ENCODE measurements around the gene NMNAT2. TPM values are rescaled to one million over a fixed set of nuclear protein-coding genes. Genes with fewer than 3 reads are reported as not detected.

Gene NMNAT2
- total and polyA plus RNA-seq, 2 of the 13 experiments (the other 11 are each of a cell fraction or from before 2014, with no cell fraction given): not detected

- no peak overlapping the region for H3K4me2 ChIP-seq (ENCODE audit: low read depth, low read length)
- H3K79me2 ChIP-seq (ENCODE audit: insufficient read depth, low read length): no peaks in the 10 kb centered on the region
- BruUV-seq (replicated peaks): no TSS peak
- H3K4me3 ChIP-seq (replicated peaks in 1 of 3; ENCODE audit: insufficient read depth in 1 of 3, low read depth in 2 of 3, low read length in 3 of 3): no peak overlapping the region
- ATAC-seq (no peak), FAIRE-seq (no peak), DNase-seq (ENCODE audit: low spot score) (no peak)
- no peaks in the 10 kb centered on the region for H3K9me3 ChIP-seq (ENCODE audit: low read length)
- 27% methylated on average over 4 of the region's 7 CpGs for WGBS (ENCODE audit: low lambda C conversion rate)
- CTCF ChIA-PET (ENCODE audit: low intra/inter-chr PET ratio, low total read pairs): no interaction called here
- in situ Hi-C loops (cut with HindIII; ENCODE audit: extremely low pct_ligation_motif_present, low pct_unique_long_range_greater_than_20kb) (no loop called here), intact Hi-C loops (cut with micrococcal nuclease; ENCODE audit: unreplicated experiment) (no loop called here)
- no peaks in the 10 kb centered on the region for H3K36me3 ChIP-seq (replicated peaks in 1 of 2; ENCODE audit: control insufficient read depth in 1 of 2, insufficient read depth in 2 of 2, low read length in 2 of 2)
- H2AFZ ChIP-seq (ENCODE audit: low read length): no peak overlapping the region
- no peak overlapping the region for H3K27ac ChIP-seq (ENCODE audit: extremely low read length, insufficient read depth, low read length)
- POLR2A ChIA-PET: no interaction called here
- TF ChIP-seq, protein P1, sequence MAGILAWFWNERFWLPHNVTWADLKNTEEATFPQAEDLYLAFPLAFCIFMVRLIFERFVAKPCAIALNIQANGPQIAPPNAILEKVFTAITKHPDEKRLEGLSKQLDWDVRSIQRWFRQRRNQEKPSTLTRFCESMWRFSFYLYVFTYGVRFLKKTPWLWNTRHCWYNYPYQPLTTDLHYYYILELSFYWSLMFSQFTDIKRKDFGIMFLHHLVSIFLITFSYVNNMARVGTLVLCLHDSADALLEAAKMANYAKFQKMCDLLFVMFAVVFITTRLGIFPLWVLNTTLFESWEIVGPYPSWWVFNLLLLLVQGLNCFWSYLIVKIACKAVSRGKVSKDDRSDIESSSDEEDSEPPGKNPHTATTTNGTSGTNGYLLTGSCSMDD (CRISPR knock-in tag; IDR thresholded peaks at IDR 0.05): no peak
- TF ChIP-seq KDM4B (CRISPR knock-in tag; IDR thresholded peaks at IDR 0.05) (no peak), ZNF337 (CRISPR knock-in tag; IDR thresholded peaks at IDR 0.05; ENCODE audit: borderline replicate concordance, low read depth) (no peak), AHR (CRISPR knock-in tag; IDR thresholded peaks at IDR 0.05) (no peak), ZBTB3 (CRISPR knock-in tag; IDR thresholded peaks at IDR 0.05; ENCODE audit: borderline replicate concordance, low read depth) (no peak)
- TF ChIP-seq, protein P2, sequence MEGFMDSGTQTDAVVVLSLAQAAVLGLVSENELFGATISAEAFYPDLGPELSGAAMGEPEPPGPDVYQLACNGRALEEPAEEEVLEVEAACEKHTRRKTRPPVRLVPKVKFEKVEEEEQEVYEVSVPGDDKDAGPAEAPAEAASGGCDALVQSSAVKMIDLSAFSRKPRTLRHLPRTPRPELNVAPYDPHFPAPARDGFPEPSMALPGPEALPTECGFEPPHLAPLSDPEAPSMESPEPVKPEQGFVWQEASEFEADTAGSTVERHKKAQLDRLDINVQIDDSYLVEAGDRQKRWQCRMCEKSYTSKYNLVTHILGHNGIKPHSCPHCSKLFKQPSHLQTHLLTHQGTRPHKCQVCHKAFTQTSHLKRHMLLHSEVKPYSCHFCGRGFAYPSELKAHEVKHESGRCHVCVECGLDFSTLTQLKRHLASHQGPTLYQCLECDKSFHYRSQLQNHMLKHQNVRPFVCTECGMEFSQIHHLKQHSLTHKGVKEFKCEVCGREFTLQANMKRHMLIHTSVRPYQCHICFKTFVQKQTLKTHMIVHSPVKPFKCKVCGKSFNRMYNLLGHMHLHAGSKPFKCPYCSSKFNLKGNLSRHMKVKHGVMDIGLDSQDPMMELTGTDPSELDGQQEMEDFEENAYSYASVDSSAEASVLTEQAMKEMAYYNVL (CRISPR knock-in tag; IDR thresholded peaks at IDR 0.05; ENCODE audit: borderline replicate concordance): no peak
- H3K4me1 ChIP-seq (ENCODE audit: insufficient read depth, low read length): no peaks in the 10 kb centered on the region
- H3K27me3 ChIP-seq (ENCODE audit: control insufficient read depth in 1 of 2, insufficient read depth in 2 of 2, low read length in 2 of 2): peaks cover 0 to 19% of the 10 kb centered on the region in 2 experiments; a peak in 2 of 5 replicates
- H3K9ac ChIP-seq (ENCODE audit: insufficient read depth, low read depth, low read length): no peak overlapping the region
- no peaks in the 10 kb centered on the region for H4K20me1 ChIP-seq (ENCODE audit: insufficient read depth, low read length)
Measured at GRCh38 chr1:183304440-183305107, 113.6 kb downstream of the NMNAT2 start.

Data from HepG2 (cell line).